ENCODE data around the gene DLK1.

The DLK1 gene

DNA sequence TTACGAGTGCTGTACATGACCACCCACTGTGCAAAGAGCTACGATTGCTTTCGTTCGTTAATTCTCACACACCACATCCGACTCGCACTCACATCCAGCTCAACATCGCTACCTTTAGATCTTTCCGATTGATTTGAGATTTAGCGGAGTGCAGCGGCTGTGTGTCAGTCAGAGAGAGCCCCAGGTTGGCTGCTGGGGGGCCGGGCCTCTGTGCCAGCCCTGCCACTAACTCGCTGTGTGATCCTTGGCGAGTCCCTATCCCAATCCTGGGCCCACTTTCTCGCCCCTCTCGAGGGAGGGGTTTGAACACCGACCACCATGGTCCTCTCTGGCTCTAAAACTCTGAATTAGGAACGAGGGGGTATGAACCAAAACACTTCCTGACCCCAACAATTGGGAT lies 8.6 kb downstream of the DLK1 start:
- DNase-seq, result no peak

DNA sequence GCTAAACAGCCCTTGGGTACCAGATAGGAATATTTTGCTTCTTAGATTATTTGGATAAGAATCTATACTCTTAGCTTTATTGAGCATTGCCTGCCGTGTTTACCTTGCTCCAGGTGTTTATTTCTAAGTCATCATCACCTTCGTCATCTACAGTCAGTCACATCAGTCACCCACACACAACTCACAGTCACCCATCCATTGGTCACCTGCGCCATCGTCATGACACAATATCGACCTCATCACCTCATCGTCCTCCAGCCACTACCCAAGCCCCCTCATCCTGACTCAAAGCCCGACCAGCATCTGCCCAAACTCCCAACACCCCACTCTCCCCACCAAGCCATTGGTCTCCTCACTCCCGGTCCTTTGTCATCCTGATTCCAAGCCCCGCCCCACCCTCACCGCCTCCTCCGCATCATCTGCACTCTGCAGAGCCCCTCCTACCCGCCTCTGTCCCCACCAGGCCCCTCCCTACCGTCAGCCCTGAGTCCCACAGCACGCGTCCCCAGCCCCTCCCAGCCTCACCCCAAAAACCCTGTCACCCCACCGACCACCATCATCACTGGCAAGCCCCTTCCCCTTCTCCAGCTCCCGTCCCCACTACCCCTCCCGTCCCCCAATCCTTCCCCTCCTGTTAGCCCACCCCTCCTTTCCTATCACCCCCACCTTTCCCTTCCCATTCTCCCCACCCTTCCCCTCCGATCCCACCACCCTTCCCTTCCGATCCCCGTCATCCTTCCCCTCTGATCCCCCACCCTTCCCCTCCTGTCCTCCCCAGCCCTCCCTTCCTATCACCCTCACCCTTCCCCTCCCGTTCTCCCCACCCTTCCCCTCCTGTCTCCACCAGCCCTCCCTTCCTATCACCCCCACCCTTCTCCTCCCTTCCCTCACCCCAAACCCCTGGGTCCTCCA lies 9.8 kb downstream of the DLK1 start:
- no peak for DNase-seq

DNA sequence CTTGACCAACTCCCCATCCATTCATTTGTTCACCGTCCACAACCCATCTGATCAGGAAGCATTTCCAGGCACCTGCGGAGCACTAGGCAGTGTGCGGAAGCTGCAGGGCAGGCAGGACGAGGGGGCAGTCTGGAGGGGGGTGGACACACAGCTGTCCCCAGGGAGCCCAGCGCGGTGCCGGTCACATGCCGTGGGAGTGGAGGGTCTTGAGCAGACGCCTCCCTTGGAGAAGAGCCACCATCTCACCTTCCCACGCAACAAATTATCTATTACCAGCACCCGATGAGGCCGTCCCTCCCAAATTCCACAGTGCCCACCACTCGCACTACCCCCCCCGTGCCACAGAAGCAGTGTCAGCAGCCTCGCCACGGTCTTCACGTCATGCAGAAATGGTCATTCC lies 10.8 kb downstream of the DLK1 start:
- DNase-seq, result no peak

DNA sequence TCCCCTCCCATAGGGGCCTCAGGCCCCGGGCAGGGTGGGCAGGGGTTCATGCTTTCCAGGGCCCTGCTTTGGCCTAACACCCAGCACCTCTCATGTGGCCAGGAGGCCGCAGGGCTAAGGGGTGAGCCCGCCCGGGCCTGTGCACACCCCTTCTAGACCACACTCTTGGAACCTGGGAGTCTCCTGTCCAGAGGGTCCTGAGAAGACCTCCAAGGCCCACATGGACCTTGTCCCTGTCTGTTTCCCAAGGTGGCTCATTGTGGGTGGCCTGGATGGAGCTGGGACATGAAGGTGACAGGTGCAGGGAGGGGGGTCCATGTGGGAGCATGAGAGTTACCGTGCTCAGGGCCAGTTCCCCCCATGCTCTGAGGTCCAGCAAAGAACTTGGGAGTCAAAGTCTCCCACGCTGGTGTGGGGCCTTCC lies 11.6 kb downstream of the DLK1 start:
- no peak for DNase-seq

DNA sequence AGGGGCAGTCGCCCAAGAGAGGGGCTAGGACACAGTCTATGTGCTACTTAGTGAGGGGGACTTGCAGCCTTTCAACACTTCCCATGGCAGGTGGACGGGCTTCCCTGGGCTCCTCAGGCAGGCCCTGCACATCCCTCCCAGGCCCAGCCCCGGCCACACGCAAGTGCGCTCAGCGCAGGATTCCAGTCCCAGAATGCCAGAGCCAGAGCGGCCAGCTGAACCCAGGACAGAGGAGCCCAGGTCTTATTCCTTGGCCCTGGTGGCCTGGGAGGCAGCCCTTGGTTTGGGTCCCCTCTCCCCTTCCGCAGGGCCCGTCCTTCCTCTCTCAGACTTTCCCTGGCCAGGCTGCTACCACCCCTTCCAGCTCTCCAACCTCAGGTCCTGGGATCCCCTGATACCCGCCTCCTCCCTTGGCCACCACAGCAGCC lies 12.0 kb downstream of the DLK1 start:
- DNase-seq, result no peak

DNA sequence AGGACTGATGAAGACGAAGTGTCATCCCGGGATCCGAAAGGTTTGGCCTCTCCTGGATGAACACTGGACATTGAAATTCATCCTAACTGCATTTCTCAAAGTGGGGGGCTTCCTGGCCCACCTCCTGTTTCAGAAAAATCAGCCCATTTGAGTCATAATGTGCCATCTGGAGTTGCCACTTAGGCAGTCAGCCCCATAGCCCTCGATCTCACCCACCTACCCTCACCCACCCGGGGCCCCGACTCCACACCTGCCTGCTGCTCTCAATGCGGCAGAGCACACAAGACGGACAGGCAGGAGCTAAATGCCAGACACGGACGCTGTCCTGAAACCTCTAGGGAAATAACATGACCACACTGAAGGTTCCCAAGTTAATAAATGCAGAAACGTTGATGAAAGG lies 12.6 kb downstream of the DLK1 start:
- DNase-seq, result no peak

DNA sequence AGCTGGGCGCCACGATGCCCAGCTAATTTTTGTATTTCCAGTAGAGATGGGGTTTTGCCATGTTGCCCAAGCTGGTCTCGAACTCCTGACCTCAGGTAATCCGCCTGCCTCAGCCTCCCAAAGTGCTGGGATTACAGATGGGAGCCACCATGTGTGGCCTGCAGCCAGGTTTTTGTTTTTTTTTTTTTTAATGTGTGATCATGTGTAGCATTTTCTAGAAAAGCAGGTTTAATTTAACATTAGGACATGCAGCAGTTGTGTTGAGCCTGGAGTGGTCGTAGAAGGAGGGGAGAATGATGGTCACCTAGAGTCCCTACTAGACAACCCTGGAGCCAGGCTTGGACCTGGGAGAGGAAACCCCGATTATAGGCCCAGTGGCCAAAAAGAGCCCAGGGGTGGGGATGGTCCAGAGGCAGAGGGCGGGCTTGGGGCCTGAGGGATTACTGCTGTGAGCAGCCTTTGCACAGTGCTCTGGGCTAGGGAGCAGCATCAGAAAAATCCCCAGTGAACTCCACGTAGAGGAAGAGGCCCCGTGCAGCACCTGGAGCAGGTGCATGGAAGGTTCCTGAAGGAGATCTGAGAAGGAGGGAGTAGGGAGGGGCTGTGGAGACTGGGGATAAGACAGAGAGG lies 13.6 kb downstream of the DLK1 start:
- DNase-seq, result no peak

DNA sequence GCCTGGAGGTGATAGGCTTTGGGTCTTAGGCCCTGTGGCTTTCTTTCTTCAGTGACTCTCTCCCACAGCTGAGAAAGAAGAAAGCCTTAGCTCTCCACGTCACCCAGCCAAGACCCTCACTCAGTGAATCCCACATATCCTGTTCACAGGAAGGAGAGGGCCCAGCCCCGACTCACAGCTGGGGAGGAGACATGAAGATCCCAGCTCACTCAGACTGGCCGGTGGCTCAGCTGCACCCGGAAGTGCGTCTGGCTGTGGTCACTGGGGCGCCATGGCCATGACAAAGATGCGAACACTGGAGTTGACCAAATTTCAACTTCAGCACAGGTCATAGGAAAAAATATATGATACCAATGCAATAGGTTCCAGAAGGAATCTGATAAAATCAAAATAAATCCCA lies 14.2 kb downstream of the DLK1 start:
- no peak for DNase-seq

DNA sequence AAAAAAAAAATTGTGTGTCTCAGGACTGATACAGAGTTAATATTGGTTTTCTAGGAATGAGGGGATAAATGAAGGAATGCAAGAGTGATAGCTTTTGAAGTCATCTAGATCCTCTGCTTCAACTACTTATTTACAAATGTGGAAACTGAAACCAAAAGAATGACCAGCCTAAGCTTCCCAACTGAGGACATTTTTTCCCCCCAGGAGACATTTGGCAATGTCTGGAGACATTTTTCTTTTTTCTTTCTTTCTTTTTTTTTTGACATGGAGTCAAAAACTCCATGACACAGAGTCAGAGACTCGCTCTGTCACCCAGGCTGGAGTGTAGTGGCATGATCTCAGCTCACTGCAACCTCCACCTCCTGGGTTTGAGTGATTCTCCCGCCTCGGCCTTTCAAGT lies 15.3 kb downstream of the DLK1 start:
- DNase-seq, result no peak

DNA sequence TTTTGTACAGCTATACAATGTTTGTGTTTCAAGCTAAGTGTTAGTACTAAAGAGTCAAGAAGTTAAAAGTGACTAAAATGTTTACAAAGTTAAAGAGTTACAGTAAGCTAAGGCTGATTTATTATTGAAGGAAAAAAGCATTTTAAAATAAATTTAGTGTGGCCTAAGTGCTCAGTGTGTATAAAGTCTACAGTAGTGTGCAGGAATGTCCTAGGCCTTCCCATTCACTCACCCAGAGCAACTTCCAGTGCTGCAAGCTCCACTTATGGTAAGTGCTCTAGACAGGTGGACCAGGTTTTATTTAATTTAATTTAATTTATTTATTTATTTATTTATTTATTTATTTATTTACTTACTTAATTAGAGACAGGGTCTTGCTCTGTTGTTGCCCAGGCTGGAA lies 19.6 kb downstream of the DLK1 start:
- DNase-seq, result no peak

DNA sequence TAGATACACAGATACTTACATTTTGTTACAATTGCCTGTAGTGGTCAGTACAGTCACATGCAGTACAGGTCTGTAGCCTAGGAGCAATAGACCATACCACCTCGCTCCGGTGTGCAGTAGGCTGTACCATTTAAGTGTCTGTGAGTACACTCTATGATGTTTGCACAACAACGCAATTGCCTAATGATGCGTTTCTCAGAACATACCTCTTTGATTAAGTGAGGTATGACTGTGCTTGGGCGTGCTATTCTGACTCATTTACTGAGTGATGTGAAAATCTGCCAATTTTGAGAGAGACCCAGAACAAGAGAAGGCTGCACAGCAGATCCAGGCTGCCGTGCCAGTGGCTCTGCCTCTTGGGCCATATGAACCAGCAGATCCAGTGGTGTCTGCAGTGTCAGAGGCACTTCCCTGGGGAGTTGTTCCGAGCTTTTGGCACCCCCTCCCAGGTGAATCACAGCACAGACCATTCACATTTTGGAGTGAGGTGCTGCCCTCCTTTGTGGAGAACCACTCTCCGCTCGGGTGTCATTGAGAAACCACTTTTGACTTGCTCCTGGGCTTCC lies 20.4 kb downstream of the DLK1 start:
- peak; percentile 42 for DNase-seq

DNA sequence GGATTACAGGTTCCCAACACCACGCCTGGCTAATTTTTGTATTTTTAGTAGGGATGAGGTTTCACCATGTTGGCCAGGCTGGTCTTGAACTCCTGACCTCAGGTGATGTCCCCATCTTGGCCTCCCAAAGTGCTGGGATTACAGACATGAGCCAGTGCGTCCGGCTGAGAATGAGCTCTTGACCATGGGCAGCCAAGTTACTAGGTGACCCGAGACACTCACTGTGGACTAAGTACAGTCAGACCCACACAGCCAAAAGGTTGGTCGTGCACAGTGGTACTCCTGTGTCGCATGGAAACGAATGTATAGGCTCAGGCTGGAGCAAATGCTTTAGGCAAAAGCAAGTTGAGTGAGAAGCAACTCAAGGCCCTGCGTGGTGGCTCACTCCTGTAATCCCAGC lies 21.0 kb downstream of the DLK1 start:
- no peak for DNase-seq

DNA sequence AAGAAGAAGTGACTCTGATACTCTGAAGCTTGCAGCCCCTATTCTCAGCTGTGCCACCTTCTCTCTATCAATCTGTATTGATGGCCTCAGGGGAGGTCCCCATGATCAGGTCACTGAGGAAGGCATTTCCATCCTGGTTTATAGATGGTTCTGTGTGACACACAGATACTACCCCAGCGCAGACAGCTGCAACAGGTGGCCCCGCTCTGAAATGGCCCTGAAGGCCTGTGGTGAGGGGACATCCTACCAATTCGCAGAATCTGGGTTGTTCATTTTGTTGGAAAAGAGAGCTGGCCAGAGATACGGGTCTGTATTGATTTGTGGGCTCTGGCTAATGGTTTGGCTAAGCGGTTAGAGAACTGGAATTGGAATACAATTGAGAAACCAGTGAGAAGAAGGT lies 21.7 kb downstream of the DLK1 start:
- no peak for DNase-seq

DNA sequence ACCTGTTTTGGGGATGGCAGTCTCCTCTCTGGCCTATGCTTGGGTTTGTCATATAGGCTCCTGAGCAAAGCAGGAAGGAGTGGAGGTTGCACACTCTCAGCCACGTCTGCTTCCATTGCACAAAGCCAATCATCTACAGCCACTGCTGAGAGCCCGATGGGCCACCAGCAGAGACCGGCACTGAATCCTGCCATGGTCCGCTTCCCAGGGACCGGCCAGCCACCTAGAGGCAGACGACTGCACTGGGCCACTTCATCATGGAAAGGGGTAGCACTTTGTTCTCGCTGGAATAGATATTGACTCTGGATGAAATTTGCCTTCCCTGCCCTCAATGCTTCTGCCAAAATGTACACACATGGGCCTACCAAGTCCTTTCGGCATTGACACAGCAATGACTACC lies 22.3 kb downstream of the DLK1 start:
- no peak for DNase-seq

DNA sequence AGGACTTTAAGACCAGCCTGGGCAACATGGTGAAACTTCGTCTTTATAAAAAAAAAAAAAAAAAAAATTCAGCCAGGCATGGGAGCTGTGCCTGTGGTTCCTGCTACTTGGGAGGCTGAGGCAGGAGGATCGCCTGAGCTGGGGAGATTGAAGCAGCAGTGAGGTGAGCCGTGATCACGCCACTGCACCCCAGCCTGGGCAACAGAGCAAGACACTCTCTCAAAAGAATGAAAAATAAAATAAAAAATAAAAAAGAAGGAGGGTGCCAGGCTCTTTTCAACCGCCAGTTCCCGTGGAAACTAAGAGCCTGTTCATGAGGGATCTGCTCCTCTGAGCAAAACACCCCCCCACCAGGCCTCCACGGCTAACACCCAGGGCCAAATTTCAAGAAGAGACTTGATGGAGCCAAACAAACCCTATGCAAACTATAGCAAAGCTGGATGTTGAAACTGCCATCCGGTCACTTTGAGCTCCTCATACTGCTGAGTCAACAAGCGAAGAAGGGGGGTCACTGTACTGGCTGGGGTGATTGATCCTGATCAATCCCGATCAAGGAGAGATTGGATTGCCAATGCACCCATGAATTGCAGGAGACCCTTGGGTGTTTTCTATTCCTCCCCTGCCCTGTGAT lies 23.4 kb downstream of the DLK1 start:
- DNase-seq, result no peak

DNA sequence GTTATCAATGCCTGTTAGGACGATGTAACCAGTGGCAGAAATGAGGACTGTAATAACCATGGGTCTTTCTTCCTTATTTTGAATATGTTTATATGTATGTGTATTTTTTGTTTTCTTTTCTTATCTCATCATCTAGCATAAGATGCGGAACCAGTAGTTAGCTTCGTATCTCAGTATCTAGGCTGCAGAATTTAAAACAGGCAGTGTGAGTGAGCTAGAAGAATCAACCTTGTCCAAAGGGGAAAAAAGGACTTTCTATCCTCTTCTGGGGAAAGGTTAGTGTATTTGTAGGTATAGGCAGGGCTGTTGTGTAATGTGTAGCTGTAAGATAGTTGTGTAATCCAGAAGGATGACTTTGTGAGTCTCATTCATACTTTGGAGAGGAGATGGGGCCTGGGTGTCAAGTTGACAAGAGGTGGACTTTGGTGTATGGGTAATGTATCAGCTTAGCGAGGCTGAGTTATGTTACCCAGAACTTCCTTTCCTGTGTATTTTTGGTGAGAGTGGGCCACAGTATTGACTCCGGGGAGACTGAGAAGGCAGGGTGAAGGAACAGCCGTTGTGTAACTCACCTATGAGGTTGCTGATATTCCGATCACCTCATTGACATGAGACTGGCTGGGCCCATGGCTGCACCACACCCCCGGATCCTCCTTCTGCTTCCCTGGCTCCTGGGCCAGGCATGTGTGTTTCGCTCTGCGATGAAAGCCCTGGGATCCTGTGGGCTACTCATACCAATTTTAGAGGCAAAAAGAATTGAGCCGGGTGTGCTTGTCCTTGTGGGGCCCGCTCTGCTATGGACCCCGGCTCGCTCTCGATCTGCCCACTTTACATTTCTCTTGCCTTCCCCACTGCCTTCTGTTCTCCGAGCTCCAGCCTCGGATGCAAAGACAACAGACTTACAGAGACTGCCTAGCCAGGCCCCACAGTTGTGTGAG lies 24.3 kb downstream of the DLK1 start:
- no peak for DNase-seq

DNA sequence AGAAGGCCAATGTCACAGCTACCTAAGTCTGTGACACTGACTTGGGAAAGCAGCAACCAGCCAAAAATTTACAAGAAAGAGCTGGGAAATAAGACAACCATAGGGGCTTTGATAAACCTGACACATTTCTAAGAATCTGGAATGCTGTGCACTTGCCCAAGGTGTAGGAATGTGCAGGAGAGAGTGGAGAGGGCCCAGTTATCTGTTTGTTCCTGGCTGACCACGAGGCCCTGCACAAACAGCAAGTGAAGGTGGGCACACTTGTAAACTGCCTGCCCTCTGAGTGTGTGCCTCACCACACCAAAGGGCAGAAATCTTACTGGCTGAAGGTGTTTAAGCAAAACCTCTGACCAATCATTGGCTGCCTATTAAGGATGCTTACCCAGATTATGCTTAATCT lies 27.3 kb downstream of the DLK1 start:
- DNase-seq, result no peak

DNA sequence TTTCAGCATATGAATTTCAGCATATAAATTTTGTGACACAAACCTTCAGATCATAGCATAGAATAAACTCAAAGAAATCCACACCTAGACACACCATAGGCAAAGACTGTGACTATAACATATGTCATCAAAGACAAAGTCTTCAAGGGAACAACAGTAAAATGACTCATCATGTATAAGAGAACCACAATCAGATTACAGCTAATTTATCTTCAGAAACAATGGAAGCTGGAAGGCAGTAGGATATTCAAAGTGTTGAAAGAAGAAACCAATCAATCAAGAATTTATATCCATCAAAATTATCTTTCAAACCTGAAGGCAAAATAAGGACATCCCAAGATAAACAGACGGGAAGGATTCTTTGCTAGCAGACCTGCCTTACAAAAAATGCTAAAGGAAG lies 29.0 kb downstream of the DLK1 start:
- no peak for DNase-seq

DNA sequence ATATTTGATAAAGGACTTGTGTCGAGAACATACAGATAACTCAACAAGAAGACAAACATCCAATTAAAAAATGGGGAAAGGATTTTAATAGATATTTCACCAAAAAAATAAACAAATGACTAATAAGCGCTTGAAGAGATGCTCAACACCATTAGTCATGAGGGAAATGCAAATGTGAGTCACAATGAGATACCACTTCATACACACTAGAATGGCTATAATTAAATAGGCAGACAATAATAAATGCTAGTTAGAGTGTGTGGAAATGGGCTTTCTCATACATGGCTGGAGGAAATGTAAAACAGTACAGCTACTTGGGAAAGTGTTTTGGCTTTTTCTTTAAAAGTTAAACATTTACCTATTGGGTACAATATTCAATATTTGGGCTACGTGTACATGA lies 34.8 kb downstream of the DLK1 start:
- no peak for DNase-seq

DNA sequence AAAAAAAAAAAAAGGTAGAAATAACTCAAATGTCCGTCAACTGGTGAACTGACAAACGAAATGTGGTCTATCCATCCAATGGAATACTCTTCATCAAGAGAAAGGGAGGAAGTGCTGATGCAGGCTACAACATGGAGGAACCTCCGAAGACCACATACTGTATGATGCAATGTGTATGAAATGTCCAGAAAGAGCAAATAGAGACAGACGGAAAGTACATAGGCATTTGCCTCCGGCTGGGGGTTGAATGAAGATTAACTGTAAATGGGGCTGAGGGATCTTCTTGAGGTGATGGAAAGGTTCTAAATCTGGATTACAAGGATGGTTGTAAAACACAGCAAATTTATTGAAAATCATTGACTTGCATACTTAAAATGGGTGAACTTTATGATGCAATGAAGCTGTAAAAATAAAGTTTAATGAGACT lies 35.4 kb downstream of the DLK1 start:
- no peak for DNase-seq

DNA sequence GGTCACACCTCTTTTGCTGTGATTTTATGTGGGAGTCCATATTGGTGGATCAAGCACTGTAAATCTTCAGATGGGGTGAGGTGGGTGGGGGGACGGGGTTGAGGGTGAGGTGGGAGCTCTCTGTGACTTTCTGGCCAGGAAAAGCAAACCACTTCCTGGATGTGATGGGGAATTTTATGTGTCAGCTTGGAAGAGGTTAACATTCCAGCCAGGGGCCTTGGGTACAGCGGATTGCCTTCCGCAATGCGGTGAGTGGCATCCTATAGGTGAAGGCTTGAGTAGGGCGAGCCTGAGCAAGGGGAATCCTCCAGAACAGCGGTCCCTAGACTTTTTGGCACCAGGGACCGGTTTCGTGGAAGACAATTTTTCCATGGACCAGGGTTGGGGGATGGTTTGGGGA lies 36.2 kb downstream of the DLK1 start:
- DNase-seq, result no peak

DNA sequence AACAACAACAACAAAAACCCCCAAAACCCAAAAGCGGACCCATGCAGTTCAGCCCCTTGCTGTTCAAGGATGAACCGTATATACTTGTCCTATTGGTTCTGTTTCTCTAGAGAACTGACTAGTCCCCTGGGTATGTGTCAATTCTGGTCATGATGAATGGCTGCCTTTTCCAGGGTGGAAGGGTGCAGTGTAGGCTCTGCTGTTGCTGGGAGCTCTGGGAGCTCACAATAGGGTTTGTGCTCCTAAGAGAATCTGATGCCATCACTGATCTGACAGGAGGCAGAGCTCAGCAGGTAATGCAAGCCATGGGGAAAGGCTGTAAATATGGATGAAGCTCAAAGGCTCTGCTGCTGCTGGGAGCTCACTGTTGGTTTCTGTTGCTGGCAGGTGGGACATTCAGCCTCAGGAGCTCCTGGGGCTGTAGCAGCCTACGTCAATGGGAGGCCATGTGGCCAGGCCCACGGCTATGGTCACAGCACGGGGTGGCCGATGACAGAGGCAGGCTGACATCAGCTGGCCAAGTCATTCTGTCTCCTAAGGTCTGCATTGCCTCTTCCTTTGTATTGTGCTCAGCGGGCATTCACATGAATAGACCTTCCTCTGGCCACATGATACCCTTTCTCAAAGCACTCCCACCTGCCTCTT lies 37.9 kb downstream of the DLK1 start:
- DNase-seq, result no peak
